ENCODE results near the gene OXER1. TPM values are rescaled to one million over a fixed set of nuclear protein-coding genes. Genes with fewer than 3 reads are reported as not detected.

The OXER1 gene
- total and polyA plus RNA-seq, 3 experiments from 2014 or later, result 0.11 to 0.15 TPM; not detected in 1

DNA sequence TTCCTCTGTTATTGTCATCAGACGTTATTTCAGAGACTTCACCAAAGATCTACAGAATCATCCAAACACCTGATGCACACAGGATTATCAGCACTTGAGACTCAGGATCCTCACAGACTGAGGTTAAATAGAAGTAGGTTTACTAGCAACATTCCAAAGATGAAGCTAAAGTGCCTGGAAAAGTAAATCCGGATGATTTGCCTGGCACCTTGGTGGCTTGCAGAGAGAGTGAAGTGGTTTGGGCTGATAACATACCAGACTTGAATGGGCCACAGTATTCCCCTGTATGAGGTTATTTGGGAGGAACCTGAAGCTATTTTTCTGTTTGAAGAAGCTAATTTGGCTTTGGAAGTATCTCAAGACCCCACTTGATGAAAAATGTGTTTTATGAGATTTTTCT is 51.0 kb downstream of the OXER1 start:
- ChIA-PET POLR2A (no interaction called here), CTCF (no interaction called here)
- H3K36me3 Mint-ChIP-seq, result peaks cover 7 to 20% (median 16%) of the 10 kb centered on the region in 3 donors
- no peak overlapping the region for H3K4me3 ChIP-seq (ENCODE audit: low read length)
- no peaks in the 10 kb centered on the region for H3K4me1 Mint-ChIP-seq
- H3K27ac ChIP-seq (ENCODE audit: low read depth, low read length), result no peak overlapping the region
- H3K9me3 Mint-ChIP-seq, result no peaks in the 10 kb centered on the region
- H3K27ac Mint-ChIP-seq, result no peak overlapping the region
- H3K4me3 Mint-ChIP-seq, result no peak overlapping the region
- no peaks in the 10 kb centered on the region for H3K9me3 ChIP-seq (ENCODE audit: low read length)
- no peaks in the 10 kb centered on the region for H3K27me3 Mint-ChIP-seq
- no peaks in the 10 kb centered on the region for H3K36me3 ChIP-seq (ENCODE audit: insufficient read depth, low read length)
- DNase-seq, result no peak
- no peaks in the 10 kb centered on the region for H3K27me3 ChIP-seq (ENCODE audit: insufficient read depth, low read length, poor library complexity, severe bottlenecking)
- no peaks in the 10 kb centered on the region for H3K4me1 ChIP-seq (ENCODE audit: insufficient read depth, low read length)

Other genes with a start within 250 kb of the OXER1 start
- gene MTA3, start 195.5 kb downstream of the OXER1 start, total RNA-seq, result 10 to 100 TPM; 20.0 to 24.1 TPM
- gene MTA3, start 195.5 kb downstream of the OXER1 start, polyA plus RNA-seq, result 7.9 TPM
- under 1 TPM; 0.27 to 0.35 TPM for gene HAAO, start 28.4 kb upstream of the OXER1 start, total RNA-seq
- not detected for gene HAAO, start 28.4 kb upstream of the OXER1 start, polyA plus RNA-seq